OCI-LY3 (cell line): Measurements from ENCODE around the gene MAPKAP1.

ENCODE experiments used
- EZH2phosphoT487 ChIP-seq: fragments of 200-600 bp; shearing (Covaris generic); IDR thresholded peaks from 2 replicates; pipeline ENCODE4 v1.6.1; 2018; ENCODE audit warnings: antibody characterized with exemption, mixed run types, low read depth
- TF ChIP-seq, protein P1 (sequence below): fragments of 200-600, 300-600 bp; sonication (generic); IDR thresholded peaks from 2 replicates; pipeline ENCODE4 v1.5.1; 2014; ENCODE audit warnings: antibody characterized with exemption, low read length, low read depth

DNA sequence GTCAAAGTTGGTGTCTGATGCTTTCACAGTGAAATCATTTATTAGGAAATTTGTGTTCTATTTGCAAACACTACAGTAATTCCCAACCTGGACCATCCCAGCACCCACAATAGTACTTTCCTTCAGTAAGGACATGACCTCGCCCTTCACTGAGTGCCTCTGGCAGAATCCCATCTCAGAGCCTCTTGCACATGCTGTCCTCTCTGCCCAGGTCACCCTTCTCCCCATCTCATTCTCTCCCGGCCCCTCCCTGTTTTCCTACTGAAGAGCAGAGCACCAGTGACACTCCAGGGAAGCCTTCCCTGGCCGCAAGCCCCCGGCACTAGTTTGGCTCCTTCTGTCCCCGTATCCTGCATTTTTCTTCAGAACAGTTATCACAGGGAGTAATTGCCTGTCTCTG, 220.4 kb downstream of the MAPKAP1 start:
- TF ChIP-seq, protein P1, sequence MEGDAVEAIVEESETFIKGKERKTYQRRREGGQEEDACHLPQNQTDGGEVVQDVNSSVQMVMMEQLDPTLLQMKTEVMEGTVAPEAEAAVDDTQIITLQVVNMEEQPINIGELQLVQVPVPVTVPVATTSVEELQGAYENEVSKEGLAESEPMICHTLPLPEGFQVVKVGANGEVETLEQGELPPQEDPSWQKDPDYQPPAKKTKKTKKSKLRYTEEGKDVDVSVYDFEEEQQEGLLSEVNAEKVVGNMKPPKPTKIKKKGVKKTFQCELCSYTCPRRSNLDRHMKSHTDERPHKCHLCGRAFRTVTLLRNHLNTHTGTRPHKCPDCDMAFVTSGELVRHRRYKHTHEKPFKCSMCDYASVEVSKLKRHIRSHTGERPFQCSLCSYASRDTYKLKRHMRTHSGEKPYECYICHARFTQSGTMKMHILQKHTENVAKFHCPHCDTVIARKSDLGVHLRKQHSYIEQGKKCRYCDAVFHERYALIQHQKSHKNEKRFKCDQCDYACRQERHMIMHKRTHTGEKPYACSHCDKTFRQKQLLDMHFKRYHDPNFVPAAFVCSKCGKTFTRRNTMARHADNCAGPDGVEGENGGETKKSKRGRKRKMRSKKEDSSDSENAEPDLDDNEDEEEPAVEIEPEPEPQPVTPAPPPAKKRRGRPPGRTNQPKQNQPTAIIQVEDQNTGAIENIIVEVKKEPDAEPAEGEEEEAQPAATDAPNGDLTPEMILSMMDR: no peak
- no peak for TF ChIP-seq EZH2phosphoT487
